Body of pancreas (tissue), 4 donors: Measurements from ENCODE around the gene TMEM72. TPM values are rescaled to one million over a fixed set of nuclear protein-coding genes. Genes with fewer than 3 reads are reported as not detected.

ENCODE experiments used
- ATAC-seq: fragments of 150-250 bp; one replicate; pipeline ENCODE4 v1.9.1; 2016
- DNase-seq, 4 donors: peaks; one replicate each; pipeline ENCODE4 v3.0.0-alpha.2; 2019
- H3K27ac ChIP-seq, 4 donors: fragments of 200-600 bp; sonication (generic); 1 replicate in 3 of 4; 2 replicates in 1 of 4; pipeline versions ENCODE4 v1.5.1 to v1.6.1; 2016 to 2019; ENCODE audit warnings: mild to moderate bottlenecking in 1 of 4, mixed read lengths in 1 of 4, moderate library complexity in 1 of 4
- H3K27me3 ChIP-seq, 2 donors: fragments of 200-600 bp; sonication (generic); one replicate each; pipeline ENCODE4 v1.6.0; 2016; ENCODE audit warnings: mild to moderate bottlenecking in 1 of 2
- H3K36me3 ChIP-seq, 2 donors: fragments of 200-600 bp; sonication (generic); replicated peaks in 1 of 2; 2 replicates each; pipeline ENCODE4 v1.5.1; 2016; ENCODE audit warnings: low read depth in 2 of 2; ENCODE audit not compliant: insufficient read depth in 1 of 2
- H3K4me1 ChIP-seq: fragments of 200-600 bp; sonication (generic); one replicate; pipeline ENCODE4 v1.6.0; 2016
- H3K4me3 ChIP-seq, 2 donors: fragments of 200-600 bp; sonication (generic); 1 replicate in 1 of 2; 2 replicates in 1 of 2; pipeline ENCODE4 v1.5.1; 2016 to 2019
- H3K9me3 ChIP-seq, 3 donors: fragments of 200-600 bp; sonication (generic); 1 replicate in 2 of 3; 2 replicates in 1 of 3; pipeline ENCODE4 v1.5.1; 2016
- POLR2A ChIP-seq, 3 donors: fragments of 450-650 bp; IDR thresholded peaks; one replicate each; pipeline ENCODE4 v1.6.1; 2016; ENCODE audit warnings: antibody characterized with exemption in 3 of 3, mild to moderate bottlenecking in 2 of 3
- WGBS, 2 donors: methylation state at CpG; one replicate each; pipeline ENCODE4 v1.1.5; 2017; 5-methylcytosine and 5-hydroxymethylcytosine counted together
- intact Hi-C: fragments of 100-400 bp; cut with DNase I; formaldehyde crosslinking; loops from one replicate; pipeline ENCODE4 v1.15.1; 2023
- total RNA-seq, 2 donors: library from RNA; depleted of rRNA; stranded (reverse); fragments of >200 nt; gene quantifications; one replicate each; pipeline ENCODE4 v1.1.0, GENCODE V29; 2016
- TF ChIP-seq, protein P1 (sequence below), 7 experiments: fragments of 450-650 bp in 4 of 7; fragments of 200-600 bp in 3 of 7; sonication (generic) in 3 of 7; IDR thresholded peaks; one replicate each; pipeline ENCODE4 v1.5.1; 2016 to 2019; ENCODE audit warnings: antibody characterized with exemption in 7 of 7

The TMEM72 gene
- total RNA-seq, 2 donors from 2014 or later = 4.7 to 10.2 TPM

DNA sequence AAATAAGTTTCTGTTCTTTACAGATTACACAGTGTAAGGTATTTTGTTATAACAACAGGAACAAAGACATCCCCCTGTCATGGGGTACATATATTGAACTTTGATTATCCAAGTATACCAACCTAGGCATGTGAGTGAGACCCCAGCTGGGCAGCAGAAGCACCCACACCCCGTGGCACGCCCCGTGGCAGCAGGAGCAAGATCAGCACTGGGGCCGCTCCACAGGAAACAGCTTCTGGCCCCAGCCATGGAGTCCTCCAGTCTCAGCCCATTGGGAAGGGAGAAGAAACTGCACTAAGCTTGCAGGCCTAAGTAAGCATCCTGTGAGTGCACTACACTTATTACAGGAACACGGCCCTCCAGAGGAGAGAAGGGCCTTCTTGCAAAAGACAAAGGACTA, 24.2 kb upstream of the TMEM72 start:
- no peak overlapping the region for H3K4me3 ChIP-seq
- intact Hi-C loops = no loop called here
- no peak for DNase-seq
- H3K27ac ChIP-seq = no peak overlapping the region
- ATAC-seq = no peak
- WGBS, 2 donors = 98 to 100% methylated on average over 4 to 5 of the region's 5 CpGs
- no peaks in the 10 kb centered on the region for H3K27me3 ChIP-seq
- H3K4me1 ChIP-seq = peaks cover 14% of the 10 kb centered on the region
- TF ChIP-seq POLR2A (IDR thresholded peaks at IDR 0.05) = no peak
- TF ChIP-seq, protein P1, sequence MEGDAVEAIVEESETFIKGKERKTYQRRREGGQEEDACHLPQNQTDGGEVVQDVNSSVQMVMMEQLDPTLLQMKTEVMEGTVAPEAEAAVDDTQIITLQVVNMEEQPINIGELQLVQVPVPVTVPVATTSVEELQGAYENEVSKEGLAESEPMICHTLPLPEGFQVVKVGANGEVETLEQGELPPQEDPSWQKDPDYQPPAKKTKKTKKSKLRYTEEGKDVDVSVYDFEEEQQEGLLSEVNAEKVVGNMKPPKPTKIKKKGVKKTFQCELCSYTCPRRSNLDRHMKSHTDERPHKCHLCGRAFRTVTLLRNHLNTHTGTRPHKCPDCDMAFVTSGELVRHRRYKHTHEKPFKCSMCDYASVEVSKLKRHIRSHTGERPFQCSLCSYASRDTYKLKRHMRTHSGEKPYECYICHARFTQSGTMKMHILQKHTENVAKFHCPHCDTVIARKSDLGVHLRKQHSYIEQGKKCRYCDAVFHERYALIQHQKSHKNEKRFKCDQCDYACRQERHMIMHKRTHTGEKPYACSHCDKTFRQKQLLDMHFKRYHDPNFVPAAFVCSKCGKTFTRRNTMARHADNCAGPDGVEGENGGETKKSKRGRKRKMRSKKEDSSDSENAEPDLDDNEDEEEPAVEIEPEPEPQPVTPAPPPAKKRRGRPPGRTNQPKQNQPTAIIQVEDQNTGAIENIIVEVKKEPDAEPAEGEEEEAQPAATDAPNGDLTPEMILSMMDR (IDR thresholded peaks at IDR 0.05) = no peak
- no peaks in the 10 kb centered on the region for H3K36me3 ChIP-seq
- no peaks in the 10 kb centered on the region for H3K9me3 ChIP-seq

DNA sequence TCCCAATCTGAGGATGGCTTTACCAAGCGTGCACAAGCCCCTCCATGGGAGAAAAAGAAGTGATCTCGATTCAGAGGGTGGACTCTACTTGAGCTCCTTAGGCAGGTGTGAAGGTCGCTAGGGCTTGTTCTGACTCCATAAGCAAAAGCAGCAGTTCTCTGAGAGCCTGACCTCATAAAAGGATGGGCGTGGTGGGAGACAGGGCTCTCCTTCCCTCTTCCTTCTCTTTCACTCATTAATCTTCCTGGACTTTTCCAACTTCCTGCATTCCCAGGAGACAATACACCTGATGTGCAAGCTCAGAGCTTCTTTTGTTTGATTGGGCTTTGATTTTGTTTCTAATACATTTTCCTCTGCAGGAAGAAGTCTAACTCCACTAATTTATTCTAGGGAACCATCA, 22.3 kb upstream of the TMEM72 start:
- intact Hi-C loops = no loop called here
- ATAC-seq (no peak), DNase-seq (no peak)
- WGBS, 2 donors = 79 to 82% methylated on average over 4 of the region's 4 CpGs
- TF ChIP-seq, protein P1 (IDR thresholded peaks at IDR 0.05) = no peak
- TF ChIP-seq POLR2A (IDR thresholded peaks at IDR 0.05) = no peak
- H3K27me3 ChIP-seq = no peaks in the 10 kb centered on the region
- no peaks in the 10 kb centered on the region for H3K36me3 ChIP-seq
- H3K27ac ChIP-seq = no peak overlapping the region
- no peaks in the 10 kb centered on the region for H3K9me3 ChIP-seq
- H3K4me1 ChIP-seq = no peaks in the 10 kb centered on the region
- no peak overlapping the region for H3K4me3 ChIP-seq

DNA sequence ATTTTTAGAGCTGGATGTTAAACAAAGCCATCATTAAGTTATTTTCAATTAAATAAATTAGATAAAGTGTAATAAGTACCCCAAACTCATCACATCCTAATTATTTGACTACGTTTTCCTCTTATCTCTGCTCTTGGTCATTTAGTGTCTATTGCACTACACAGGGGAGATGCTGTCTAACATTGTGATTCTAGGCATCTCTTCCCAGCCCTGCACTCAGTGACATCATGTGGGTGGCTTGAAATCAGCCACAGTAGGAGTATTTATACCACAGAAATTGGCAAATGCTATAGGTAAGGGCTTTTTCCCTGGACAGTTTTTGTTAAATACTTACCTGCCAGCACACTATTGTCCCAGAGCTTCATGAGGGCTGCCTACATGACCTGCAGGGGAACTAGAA, 21.3 kb upstream of the TMEM72 start:
- Histone ChIP-seq H3K27me3 (no peaks in the 10 kb centered on the region), H3K9me3 (no peaks in the 10 kb centered on the region), H3K4me3 (no peak overlapping the region), H3K27ac (no peak overlapping the region), H3K4me1 (no peaks in the 10 kb centered on the region), H3K36me3 (no peaks in the 10 kb centered on the region)
- no peak for TF ChIP-seq POLR2A (IDR thresholded peaks at IDR 0.05)
- TF ChIP-seq, protein P1 (IDR thresholded peaks at IDR 0.05) = no peak
- intact Hi-C loops = no loop called here
- ATAC-seq (no peak), DNase-seq (no peak)
- 74 to 94% methylated on average over 1 of the region's 1 CpG for WGBS, 2 donors

DNA sequence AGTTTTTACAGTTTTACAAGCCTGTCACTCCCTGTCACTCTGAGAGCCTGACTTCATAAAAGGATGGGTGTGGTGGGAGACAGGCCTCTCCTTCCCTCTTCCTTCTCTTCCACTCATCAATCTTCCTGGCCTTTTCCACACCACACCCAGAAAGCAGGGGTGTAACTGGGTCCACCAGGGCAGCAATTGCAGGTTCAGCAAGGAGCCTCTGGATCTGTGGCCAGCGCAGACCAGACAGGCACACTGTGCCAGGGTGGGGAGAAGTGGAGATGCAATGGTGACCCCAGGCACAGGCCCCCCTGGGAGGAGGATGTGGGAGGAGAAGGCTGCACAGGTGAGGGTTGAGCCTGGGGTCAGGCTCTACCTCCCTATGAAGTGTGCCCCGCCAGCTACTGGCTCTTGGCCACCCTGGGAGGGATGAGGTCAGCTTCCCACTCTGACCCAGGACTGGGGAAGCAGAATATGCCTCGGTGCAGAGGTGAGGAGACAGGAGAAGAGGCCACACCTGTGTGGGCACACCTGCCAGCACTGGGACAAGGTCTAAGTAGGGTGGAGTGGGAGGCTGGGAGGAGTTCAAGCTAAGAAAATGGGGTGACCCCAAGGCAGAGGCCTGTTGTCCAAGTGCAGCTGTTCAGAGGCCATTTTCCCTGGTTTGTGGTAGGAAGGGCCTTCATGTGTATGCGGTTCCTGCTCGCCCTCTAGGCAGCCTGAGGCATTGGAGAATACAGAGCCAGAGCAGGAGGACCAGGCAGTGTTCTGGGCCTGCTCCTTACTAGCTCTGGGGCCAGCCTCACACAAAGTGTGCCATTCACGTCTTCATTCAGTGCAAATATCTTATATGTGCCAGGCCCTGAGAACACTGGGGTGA, 20.2 kb upstream of the TMEM72 start:
- H3K27ac ChIP-seq = no peak overlapping the region
- no peaks in the 10 kb centered on the region for H3K36me3 ChIP-seq
- H3K9me3 ChIP-seq = no peaks in the 10 kb centered on the region
- no peak overlapping the region for H3K4me3 ChIP-seq
- ATAC-seq (no peak), DNase-seq (no peak)
- intact Hi-C loops = no loop called here
- no peaks in the 10 kb centered on the region for H3K4me1 ChIP-seq
- no peaks in the 10 kb centered on the region for H3K27me3 ChIP-seq
- TF ChIP-seq POLR2A (IDR thresholded peaks at IDR 0.05) = no peak
- TF ChIP-seq, protein P1 (IDR thresholded peaks at IDR 0.05) = no peak
- WGBS, 2 donors = 82 to 90% methylated on average over 6 of the region's 6 CpGs

DNA sequence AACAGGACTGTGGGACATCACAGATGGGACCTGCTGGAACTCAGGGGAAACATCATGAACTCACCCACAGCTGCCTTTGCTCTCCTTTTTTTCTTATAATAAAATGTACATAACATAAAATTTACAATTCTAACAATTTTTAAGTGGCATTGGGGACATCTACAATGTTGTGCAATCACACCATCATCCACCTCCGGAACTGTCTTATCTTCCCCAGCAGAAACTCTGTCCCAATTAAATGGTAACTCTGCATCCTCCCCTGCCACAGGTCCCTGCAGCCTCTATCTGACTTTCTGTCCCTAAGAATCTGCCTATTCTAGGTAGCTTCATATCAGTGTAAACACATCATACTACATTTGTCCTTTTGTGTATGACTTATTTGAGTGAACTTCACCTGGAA, 19.4 kb upstream of the TMEM72 start:
- TF ChIP-seq, protein P1 (IDR thresholded peaks at IDR 0.05) = no peak
- Histone ChIP-seq H3K27ac (no peak overlapping the region), H3K4me1 (no peaks in the 10 kb centered on the region), H3K4me3 (no peak overlapping the region), H3K9me3 (no peaks in the 10 kb centered on the region), H3K27me3 (no peaks in the 10 kb centered on the region), H3K36me3 (no peaks in the 10 kb centered on the region)
- intact Hi-C loops = no loop called here
- 77 to 92% methylated on average over 1 of the region's 1 CpG for WGBS, 2 donors
- no peak for DNase-seq
- no peak for ATAC-seq
